Endothelial cell of umbilical vein (primary cell): Measurements from ENCODE around the gene MALRD1. TPM values are rescaled to one million over a fixed set of nuclear protein-coding genes. Genes with fewer than 3 reads are reported as not detected.

Experiments
- BruUV-seq: library from RNA; stranded (reverse); fragments of 400-500 nt; replicated peaks from 2 replicates; lab custom pipeline; 2021; lab: Mats Ljungman, UMichigan
- CTCF ChIA-PET: fragments of 300-600, 350-600 bp; sonication (Branson Sonifier 250); formaldehyde crosslinking; loops from one replicate; lab custom pipeline; 2021; ENCODE audit warnings: antibody characterized with exemption, inconsistent platforms; lab: Charles Lee
- POLR2A ChIA-PET: fragments of 300-600, 350-600 bp; sonication (Branson Sonifier 250); formaldehyde crosslinking; loops from one replicate; lab custom pipeline; 2021; ENCODE audit warnings: antibody characterized with exemption, inconsistent platforms; lab: Charles Lee
- DNase-seq: peaks from one replicate; pipeline ENCODE4 v3.0.0-alpha.2; 2011; ENCODE audit warnings: low read depth, low spot score
- FAIRE-seq: peaks from 2 replicates; lab custom pipeline; 2011; peaks lifted over from hg19 to GRCh38; lab: Jason Lieb, UNC
- H2AFZ ChIP-seq: 2 replicates; pipeline ENCODE4 v1.6.0; 2012; ENCODE audit warnings: low read depth, low read length, control low read depth, inconsistent platforms
- H3K27ac ChIP-seq: 2 replicates; pipeline ENCODE4 v1.5.1; 2011; ENCODE audit warnings: low read depth, mild to moderate bottlenecking, control low read depth, low read length, moderate library complexity; ENCODE audit not compliant: insufficient read depth
- H3K27me3 ChIP-seq, 2 experiments: 2 replicates each; pipeline versions ENCODE4 v1.6.0 to v1.6.1; 2011; ENCODE audit warnings: low read length in 2 of 2, mixed read lengths in 1 of 2; ENCODE audit not compliant: control insufficient read depth in 2 of 2, insufficient read depth in 2 of 2
- H3K36me3 ChIP-seq, 2 experiments: 2 replicates in 1 of 2; 3 replicates in 1 of 2; pipeline ENCODE4 v1.5.1; 2011; ENCODE audit warnings: low read length in 2 of 2, mild to moderate bottlenecking in 1 of 2, moderate library complexity in 1 of 2; ENCODE audit not compliant: control insufficient read depth in 2 of 2, insufficient read depth in 2 of 2; ENCODE audit errors: extremely low read depth in 1 of 2
- H3K4me1 ChIP-seq: 3 replicates; pipeline ENCODE4 v1.5.1; 2011; ENCODE audit warnings: mild to moderate bottlenecking, low read length; ENCODE audit not compliant: control insufficient read depth, insufficient read depth; ENCODE audit errors: extremely low read depth
- H3K4me2 ChIP-seq: 2 replicates; pipeline ENCODE4 v1.6.1; 2011; ENCODE audit warnings: low read length, control low read depth, mixed read lengths; ENCODE audit not compliant: insufficient read depth
- H3K4me3 ChIP-seq, 3 experiments: fragments of 200-600 bp in 1 of 3; sonication (generic), shearing (Covaris generic) in 1 of 3; replicated peaks in 1 of 3; 2 replicates each; pipeline ENCODE4 v1.5.1; 2011 to 2016; ENCODE audit warnings: control low read depth in 3 of 3, low read length in 3 of 3, mild to moderate bottlenecking in 2 of 3, inconsistent platforms in 1 of 3, low read depth in 1 of 3, moderate library complexity in 1 of 3; ENCODE audit not compliant: insufficient read depth in 1 of 3
- H3K79me2 ChIP-seq: 2 replicates; pipeline ENCODE4 v1.6.0; 2012; ENCODE audit warnings: low read length, inconsistent platforms; ENCODE audit not compliant: control insufficient read depth, insufficient read depth
- H3K9ac ChIP-seq: replicated peaks from 2 replicates; pipeline ENCODE3; 2011; ENCODE audit warnings: low read length, control low read depth; ENCODE audit not compliant: insufficient read depth; ENCODE audit errors: extremely low read depth
- H3K9me1 ChIP-seq: replicated peaks from 3 replicates; pipeline ENCODE4 v1.6.0; 2011; ENCODE audit warnings: mild to moderate bottlenecking, low read length; ENCODE audit not compliant: control insufficient read depth, insufficient read depth; ENCODE audit errors: extremely low read depth
- H3K9me3 ChIP-seq: replicated peaks from 2 replicates; pipeline ENCODE4 v1.5.1; 2012; ENCODE audit warnings: low read length, inconsistent platforms; ENCODE audit not compliant: control insufficient read depth, insufficient read depth
- H4K20me1 ChIP-seq: replicated peaks from 2 replicates; pipeline ENCODE3; 2011; ENCODE audit warnings: mild to moderate bottlenecking, low read length; ENCODE audit not compliant: control insufficient read depth, insufficient read depth; ENCODE audit errors: extremely low read depth
- EZH2 ChIP-seq: IDR thresholded peaks from 2 replicates; pipeline ENCODE4 v1.6.1; 2012; ENCODE audit warnings: borderline replicate concordance, low read depth, mild to moderate bottlenecking, moderate library complexity, low read length, inconsistent platforms; ENCODE audit not compliant: severe bottlenecking
- FOS ChIP-seq: IDR thresholded peaks from 2 replicates; pipeline ENCODE4 v1.6.1; 2011; ENCODE audit warnings: mild to moderate bottlenecking, low read length, moderate library complexity, borderline replicate concordance; ENCODE audit not compliant: insufficient read depth
- GATA2 ChIP-seq: IDR thresholded peaks from 2 replicates; pipeline ENCODE4 v1.7.0; 2011; ENCODE audit warnings: low read depth, mild to moderate bottlenecking, moderate library complexity, mixed read lengths, low read length; ENCODE audit not compliant: insufficient read length, insufficient read depth
- JUN ChIP-seq: IDR thresholded peaks from 2 replicates; pipeline ENCODE4 v1.6.1; 2011; ENCODE audit warnings: borderline replicate concordance, low read depth; ENCODE audit not compliant: insufficient read length, insufficient read depth
- MAX ChIP-seq: IDR thresholded peaks from 2 replicates; pipeline ENCODE4 v1.6.1; 2011; ENCODE audit not compliant: insufficient read depth, insufficient read length
- MYC ChIP-seq: IDR thresholded peaks from one replicate; pipeline ENCODE4 v1.6.1; 2011; ENCODE audit warnings: mild to moderate bottlenecking, low read depth, low read length
- POLR2A ChIP-seq: IDR thresholded peaks from 2 replicates; pipeline ENCODE4 v1.6.1; 2012; ENCODE audit warnings: low read depth, mild to moderate bottlenecking, control low read depth, low read length
- POLR2AphosphoS5 ChIP-seq: IDR thresholded peaks from 2 replicates; pipeline ENCODE4 v1.6.1; 2012; ENCODE audit warnings: low read depth, mild to moderate bottlenecking, control low read depth, low read length, moderate library complexity; ENCODE audit not compliant: insufficient read depth
- dilution Hi-C: fragments of 300-500 bp; cut with MboI; formaldehyde crosslinking; loops from one replicate; pipeline ENCODE4 v1.15.0; 2019; ENCODE audit warnings: low sequenced_read_pairs; ENCODE audit not compliant: extremely low pct_ligation_motif_present
- intact Hi-C: fragments of 100-400 bp; cut with micrococcal nuclease; formaldehyde crosslinking; loops from one replicate; pipeline ENCODE4 v1.10.0; 2022
- polyA plus RNA-seq, 4 experiments: library from polyadenylated mRNA; depleted of rRNA in 3 of 4; stranded (reverse) in 3 of 4; unstranded in 1 of 4; fragments of >200 nt; gene quantifications; 2 replicates each; pipeline versions ENCODE4 v1.2.1 to v1.2.3, GENCODE V29; 2011 to 2012; ENCODE audit warnings: missing spikeins in 1 of 4
- total RNA-seq: library from RNA; stranded (reverse); gene quantifications from 2 replicates; pipeline ENCODE4 v1.2.3, GENCODE V29; 2021
- TF ChIP-seq, protein P1 (sequence below), 2 donors: IDR thresholded peaks; 1 replicate in 1 of 2; 2 replicates in 1 of 2; pipeline ENCODE4 v1.5.1; 2011; ENCODE audit warnings: low read length in 2 of 2, mild to moderate bottlenecking in 2 of 2, moderate library complexity in 2 of 2, control low read depth in 1 of 2, inconsistent platforms in 1 of 2, low read depth in 1 of 2; ENCODE audit not compliant: insufficient read depth in 1 of 2; ENCODE audit errors: extremely low read depth in 1 of 2

The MALRD1 gene
- total and polyA plus RNA-seq, 2 donors (not counting 3 experiments of a cell fraction or from before 2014, with no cell fraction given): not detected

- POLR2A ChIA-PET: no interaction called here
- Histone ChIP-seq H3K9ac (no peak overlapping the region), H2AFZ (no peak overlapping the region), H3K36me3 (no peaks in the 10 kb centered on the region), H3K4me3 (no peak overlapping the region), H3K27me3 (no peaks in the 10 kb centered on the region), H3K4me2 (no peak overlapping the region), H3K9me3 (peaks cover 4% of the 10 kb centered on the region), H4K20me1 (no peaks in the 10 kb centered on the region), H3K79me2 (no peaks in the 10 kb centered on the region), H3K27ac (no peak overlapping the region), H3K4me1 (no peaks in the 10 kb centered on the region), H3K9me1 (no peaks in the 10 kb centered on the region)
- intact Hi-C loops (no loop called here), dilution Hi-C loops (no loop called here)
- CTCF ChIA-PET: no interaction called here
- FAIRE-seq: no peak
- TF ChIP-seq EZH2 (no peak), MAX (no peak)
- DNase-seq: no peak
- no TSS peak for BruUV-seq
These were observed 434.8 kb downstream of the MALRD1 start for GRCh38 chr10:19483421-19483820.

DNA sequence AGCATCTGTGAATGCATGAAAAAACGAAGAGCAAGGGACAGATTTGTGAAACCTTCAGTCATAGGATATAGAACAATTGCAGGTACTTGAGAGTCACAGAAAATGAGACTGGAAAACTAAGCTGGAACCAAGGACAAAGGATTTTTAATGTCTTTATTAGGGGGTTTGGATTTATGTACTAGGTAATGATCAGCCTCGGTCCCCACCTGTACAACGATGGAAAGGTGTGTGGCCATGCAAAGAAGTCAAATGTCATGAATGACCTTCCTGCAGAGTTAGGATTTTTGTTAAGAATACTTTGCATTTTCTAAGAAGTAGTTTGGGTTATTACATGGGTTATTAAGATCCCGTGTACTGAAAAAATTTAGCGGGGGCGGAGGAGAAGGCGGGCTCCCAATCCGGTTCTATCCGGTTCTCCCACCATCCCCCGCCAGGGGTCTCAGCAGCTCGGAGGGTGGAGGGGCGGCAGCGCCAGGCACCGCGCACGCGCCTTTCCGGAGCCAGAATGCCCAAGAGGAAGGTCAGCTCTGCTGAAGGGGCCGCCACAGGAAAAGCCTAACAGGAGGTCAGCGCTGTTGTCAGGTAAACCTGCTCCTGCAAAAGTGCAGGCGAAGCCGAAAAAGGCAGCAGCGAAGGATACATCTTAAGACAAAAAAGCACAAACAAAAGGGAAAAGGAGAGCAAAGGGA lies 440.1 kb downstream of the MALRD1 start:
- no peak for TF ChIP-seq MYC
- no peak for TF ChIP-seq POLR2A
- TF ChIP-seq GATA2: no peak
- TF ChIP-seq, protein P1, sequence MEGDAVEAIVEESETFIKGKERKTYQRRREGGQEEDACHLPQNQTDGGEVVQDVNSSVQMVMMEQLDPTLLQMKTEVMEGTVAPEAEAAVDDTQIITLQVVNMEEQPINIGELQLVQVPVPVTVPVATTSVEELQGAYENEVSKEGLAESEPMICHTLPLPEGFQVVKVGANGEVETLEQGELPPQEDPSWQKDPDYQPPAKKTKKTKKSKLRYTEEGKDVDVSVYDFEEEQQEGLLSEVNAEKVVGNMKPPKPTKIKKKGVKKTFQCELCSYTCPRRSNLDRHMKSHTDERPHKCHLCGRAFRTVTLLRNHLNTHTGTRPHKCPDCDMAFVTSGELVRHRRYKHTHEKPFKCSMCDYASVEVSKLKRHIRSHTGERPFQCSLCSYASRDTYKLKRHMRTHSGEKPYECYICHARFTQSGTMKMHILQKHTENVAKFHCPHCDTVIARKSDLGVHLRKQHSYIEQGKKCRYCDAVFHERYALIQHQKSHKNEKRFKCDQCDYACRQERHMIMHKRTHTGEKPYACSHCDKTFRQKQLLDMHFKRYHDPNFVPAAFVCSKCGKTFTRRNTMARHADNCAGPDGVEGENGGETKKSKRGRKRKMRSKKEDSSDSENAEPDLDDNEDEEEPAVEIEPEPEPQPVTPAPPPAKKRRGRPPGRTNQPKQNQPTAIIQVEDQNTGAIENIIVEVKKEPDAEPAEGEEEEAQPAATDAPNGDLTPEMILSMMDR (IDR thresholded peaks at IDR 0.05; ENCODE audit: extremely low read depth in 1 of 2, insufficient read depth in 1 of 2, low read depth in 1 of 2, low read length in 2 of 2): no peak
- no peak for TF ChIP-seq POLR2AphosphoS5
- TF ChIP-seq JUN: no peak
- no peak for TF ChIP-seq FOS
- no peak for TF ChIP-seq MAX
- TF ChIP-seq EZH2: no peak
- Histone ChIP-seq H3K79me2 (no peaks in the 10 kb centered on the region), H2AFZ (no peak overlapping the region), H3K27ac (no peak overlapping the region), H3K27me3 (no peaks in the 10 kb centered on the region), H4K20me1 (no peaks in the 10 kb centered on the region), H3K4me2 (no peak overlapping the region), H3K9me3 (peaks cover 3% of the 10 kb centered on the region), H3K9ac (no peak overlapping the region), H3K4me3 (no peak overlapping the region), H3K36me3 (no peaks in the 10 kb centered on the region), H3K9me1 (no peaks in the 10 kb centered on the region), H3K4me1 (no peaks in the 10 kb centered on the region)
- intact Hi-C loops (no loop called here), dilution Hi-C loops (no loop called here)
- FAIRE-seq (no peak), DNase-seq (no peak)
- BruUV-seq: no TSS peak
- ChIA-PET POLR2A (no interaction called here), CTCF (no interaction called here)
